Subcutaneous preadipocyte (primary cell): Measurements from ENCODE around the gene C16orf46. TPM values are rescaled to one million over a fixed set of nuclear protein-coding genes. Genes with fewer than 3 reads are reported as not detected.

Source experiments
- small RNA-seq: library from RNA; depleted of rRNA; stranded (forward); fragments of <200 nt; gene quantifications from one replicate; pipeline ENCODE3, GENCODE V24; 2012
- total RNA-seq: library from RNA; depleted of rRNA; stranded (reverse); fragments of >200 nt; gene quantifications from 2 replicates; pipeline ENCODE4 v1.2.3, GENCODE V29; 2012

The C16orf46 gene, protein sequence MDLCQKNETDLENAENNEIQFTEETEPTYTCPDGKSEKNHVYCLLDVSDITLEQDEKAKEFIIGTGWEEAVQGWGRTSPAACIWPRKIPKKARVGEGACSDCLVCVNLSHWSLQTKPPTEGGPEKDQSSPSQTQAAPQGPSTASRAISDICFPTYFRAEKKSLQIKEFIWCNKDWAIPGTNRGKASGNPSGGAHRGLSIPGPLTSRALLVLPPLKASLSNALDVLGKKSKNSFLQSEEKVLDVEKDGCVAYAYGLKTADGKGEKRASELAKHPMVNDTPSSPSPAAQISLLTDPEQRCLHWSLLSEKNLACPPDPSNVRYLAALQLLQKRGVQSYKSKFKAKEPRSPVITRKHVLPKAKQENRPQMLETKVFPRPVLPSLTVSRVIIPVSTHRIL
- 0.59 and 1.1 TPM in 2 replicates for total RNA-seq

GRCh38 chr16:81077076-81077940 is at the start of gene C16orf46:
Gene C16orf46 (minus strand): TSS chr16:81077238. CDS start chr16:81063955, 13,283 bp downstream.

GRCh38 chr16:81095953-81096714 is 19.1 kb upstream of the C16orf46 start, which contains the start of gene GCSH:
Gene GCSH (minus strand): TSS chr16:81096395. CDS start chr16:81096278, 117 bp downstream.

DNA sequence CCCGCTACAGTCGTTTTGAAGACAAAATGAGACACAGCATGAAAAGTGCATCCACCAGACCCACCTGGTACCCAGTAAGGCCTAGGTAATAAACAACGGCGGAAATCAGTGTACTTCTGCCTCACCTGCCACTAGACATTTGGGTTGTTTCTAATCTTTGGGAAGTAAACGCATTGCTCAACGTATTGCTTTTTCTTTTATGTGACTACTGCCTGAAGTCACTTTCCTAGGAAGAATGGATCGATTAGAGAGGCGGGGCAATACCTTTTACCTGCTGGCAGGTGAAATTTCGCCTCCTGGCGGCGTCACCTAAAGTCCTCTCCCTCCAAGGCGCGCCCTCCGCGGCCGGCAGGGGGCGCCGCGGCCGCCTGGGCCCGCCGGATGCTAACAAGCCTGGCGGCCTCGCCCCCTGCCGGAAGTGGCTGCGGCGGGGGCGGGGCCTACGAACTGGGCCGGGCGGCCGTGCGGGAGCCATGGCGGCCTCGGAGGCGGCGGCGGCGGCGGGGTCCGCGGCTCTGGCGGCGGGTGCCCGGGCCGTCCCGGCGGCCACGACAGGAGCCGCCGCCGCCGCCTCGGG is 41.6 kb downstream of the C16orf46 start, which contains the start of gene ATMIN:
Gene ATMIN (plus strand): TSS at position 445 of the 577 bp plus-strand sequence. CDS start 29 bp downstream, at position 474.

Small RNA genes within 50 kb of the gene (small RNA-seq; reads per million reads assigned to genes)
- gene AC092718.3 (not detected), gene RNU6-1191P (not detected)

Other genes starting within 250 kb of the C16orf46 start
- 25.7 and 26.0 TPM in 2 replicates for gene CMC2, start 70.4 kb downstream of the C16orf46 start, total RNA-seq
- 51.1 and 60.8 TPM in 2 replicates for gene CENPN, start 70.0 kb downstream of the C16orf46 start, total RNA-seq
- gene ATMIN, start 41.4 kb downstream of the C16orf46 start, total RNA-seq = 29.4 and 37.5 TPM in 2 replicates
- gene GCSH, start 19.2 kb upstream of the C16orf46 start, total RNA-seq = 22.3 and 25.0 TPM in 2 replicates
- gene BCO1, start 161.5 kb upstream of the C16orf46 start, total RNA-seq = not detected in 2 replicates
- gene GAN, start 237.7 kb upstream of the C16orf46 start, total RNA-seq = 4.0 and 6.1 TPM in 2 replicates